CD14-positive monocyte (primary cell): ENCODE data around the gene MSRB1. TPM values are rescaled to one million over a fixed set of nuclear protein-coding genes. Genes with fewer than 3 reads are reported as not detected.

Source experiments
- DNase-seq, 3 donors: peaks; one replicate each; pipeline ENCODE4 v3.0.0-alpha.2; 2011 to 2022
- H2AFZ ChIP-seq: 2 replicates; pipeline ENCODE4 v1.6.0; 2012; ENCODE audit warnings: mild to moderate bottlenecking, low read depth, low read length, inconsistent platforms; ENCODE audit not compliant: insufficient read depth, poor library complexity, severe bottlenecking
- H3K27ac ChIP-seq, 2 donors: 1 replicate in 1 of 2; 2 replicates in 1 of 2; pipeline ENCODE4 v1.5.1; 2012 to 2013; ENCODE audit warnings: low read length in 2 of 2, control low read depth in 1 of 2, inconsistent platforms in 1 of 2, low read depth in 1 of 2, mild to moderate bottlenecking in 1 of 2
- H3K27me3 ChIP-seq, 2 donors: one replicate each; pipeline versions ENCODE4 v1.6.0 to v1.6.1; 2011 to 2013; ENCODE audit warnings: low read length in 2 of 2; ENCODE audit not compliant: control insufficient read depth in 2 of 2, insufficient read depth in 2 of 2
- H3K36me3 ChIP-seq, 2 donors: replicated peaks in 1 of 2; 1 replicate in 1 of 2; 2 replicates in 1 of 2; pipeline versions ENCODE4 v1.5.1 to v1.6.1; 2012 to 2013; ENCODE audit warnings: low read length in 2 of 2, control low read depth in 1 of 2, inconsistent platforms in 1 of 2, mild to moderate bottlenecking in 1 of 2; ENCODE audit not compliant: insufficient read depth in 2 of 2, control insufficient read depth in 1 of 2
- H3K4me1 ChIP-seq, 2 donors: 1 replicate in 1 of 2; 2 replicates in 1 of 2; pipeline versions ENCODE4 v1.5.1 to v1.6.1; 2012 to 2013; ENCODE audit warnings: low read length in 2 of 2, control low read depth in 1 of 2, inconsistent platforms in 1 of 2, mild to moderate bottlenecking in 1 of 2, moderate library complexity in 1 of 2; ENCODE audit not compliant: insufficient read depth in 2 of 2, control insufficient read depth in 1 of 2
- H3K4me2 ChIP-seq: replicated peaks from 2 replicates; pipeline ENCODE3; 2012; ENCODE audit warnings: low read length, moderate library complexity, mild to moderate bottlenecking; ENCODE audit not compliant: poor library complexity, severe bottlenecking; ENCODE audit errors: extremely low read depth
- H3K4me3 ChIP-seq, 3 experiments: fragments of 200-600 bp in 1 of 3; sonication (generic) in 1 of 3; replicated peaks in 1 of 3; 1 replicate in 2 of 3; 2 replicates in 1 of 3; pipeline ENCODE4 v1.5.1; 2011 to 2013; ENCODE audit warnings: low read length in 3 of 3, mild to moderate bottlenecking in 3 of 3, control low read depth in 2 of 3, low read depth in 2 of 3, inconsistent platforms in 1 of 3, moderate library complexity in 1 of 3
- H3K79me2 ChIP-seq: 2 replicates; pipeline ENCODE4 v1.6.0; 2012; ENCODE audit warnings: mild to moderate bottlenecking, control low read depth, inconsistent platforms, low read length, moderate library complexity; ENCODE audit not compliant: insufficient read depth
- H3K9ac ChIP-seq: 2 replicates; pipeline ENCODE4 v1.6.0; 2017; ENCODE audit warnings: low read length, mild to moderate bottlenecking; ENCODE audit not compliant: insufficient read depth, poor library complexity, severe bottlenecking
- H3K9me3 ChIP-seq, 2 donors: replicated peaks in 1 of 2; 1 replicate in 1 of 2; 2 replicates in 1 of 2; pipeline versions ENCODE4 v1.5.1 to v1.6.1; 2012 to 2013; ENCODE audit warnings: low read length in 2 of 2, control low read depth in 1 of 2; ENCODE audit not compliant: control insufficient read depth in 1 of 2, insufficient read depth in 1 of 2
- H4K20me1 ChIP-seq: 2 replicates; pipeline ENCODE4 v1.6.0; 2012; ENCODE audit warnings: mild to moderate bottlenecking, low read length, control low read depth, moderate library complexity; ENCODE audit not compliant: insufficient read depth
- H3K27ac Mint-ChIP-seq, 7 donors: one replicate each; pipeline ENCODE4 v1.8.0; 2020; ENCODE audit warnings: mild to moderate bottlenecking in 7 of 7, mixed read lengths in 7 of 7, moderate library complexity in 6 of 7, inconsistent platforms in 2 of 7
- H3K27me3 Mint-ChIP-seq, 3 donors: one replicate each; pipeline ENCODE4 v1.8.0; 2021 to 2022; ENCODE audit warnings: low read depth in 3 of 3, mild to moderate bottlenecking in 3 of 3, mixed read lengths in 3 of 3, moderate library complexity in 3 of 3, inconsistent platforms in 1 of 3
- H3K36me3 Mint-ChIP-seq, 2 donors: one replicate each; pipeline ENCODE4 v1.8.0; 2020; ENCODE audit warnings: mixed read lengths in 2 of 2, inconsistent platforms in 1 of 2, mild to moderate bottlenecking in 1 of 2
- H3K4me1 Mint-ChIP-seq: one replicate; pipeline ENCODE4 v1.8.0; 2020; ENCODE audit warnings: mild to moderate bottlenecking, mixed read lengths
- H3K4me3 Mint-ChIP-seq, 2 donors: one replicate each; pipeline ENCODE4 v1.8.0; 2020; ENCODE audit warnings: mild to moderate bottlenecking in 2 of 2, mixed read lengths in 2 of 2, moderate library complexity in 1 of 2
- H3K9me3 Mint-ChIP-seq, 7 donors: one replicate each; pipeline ENCODE4 v1.8.0; 2020 to 2022; ENCODE audit warnings: mixed read lengths in 7 of 7, mild to moderate bottlenecking in 6 of 7, moderate library complexity in 6 of 7, inconsistent platforms in 2 of 7
- CTCF ChIP-seq: fragments of 200-600 bp; IDR thresholded peaks from one replicate; pipeline ENCODE4 v1.8.0; 2022; ENCODE audit warnings: antibody characterized with exemption, mild to moderate bottlenecking
- WGBS: methylation state at CpG from one replicate; pipeline ENCODE4 v1.1.5; 2013; ENCODE audit warnings: missing lambda C conversion rate; ENCODE audit not compliant: insufficient coverage; 5-methylcytosine and 5-hydroxymethylcytosine counted together
- intact Hi-C, 2 donors: fragments of 100-400 bp; cut with micrococcal nuclease; formaldehyde crosslinking; loops; one replicate each; pipeline versions ENCODE4 v1.15.0 to v1.15.1; 2023
- polyA plus RNA-seq, 3 donors: library from polyadenylated mRNA; depleted of rRNA in 1 of 3; unstranded in 2 of 3; stranded (reverse) in 1 of 3; fragments of 300-500 nt in 2 of 3; fragments of >200 nt in 1 of 3; fragmentation: Illumina TruSeq in 2 of 3; gene quantifications; 1 replicate in 2 of 3; 2 replicates in 1 of 3; pipeline ENCODE4 v1.2.3, GENCODE V29; 2012 to 2021

Gene MSRB1
- polyA plus RNA-seq, 3 donors, result 116 to 427 (median 416) TPM

- TF ChIP-seq CTCF, result peak; percentile 100
- peak; percentile 84 to 91 (median 84) for DNase-seq
These were observed 13.2 kb downstream of the MSRB1 start for GRCh38 chr16:1929578-1930337.

DNA sequence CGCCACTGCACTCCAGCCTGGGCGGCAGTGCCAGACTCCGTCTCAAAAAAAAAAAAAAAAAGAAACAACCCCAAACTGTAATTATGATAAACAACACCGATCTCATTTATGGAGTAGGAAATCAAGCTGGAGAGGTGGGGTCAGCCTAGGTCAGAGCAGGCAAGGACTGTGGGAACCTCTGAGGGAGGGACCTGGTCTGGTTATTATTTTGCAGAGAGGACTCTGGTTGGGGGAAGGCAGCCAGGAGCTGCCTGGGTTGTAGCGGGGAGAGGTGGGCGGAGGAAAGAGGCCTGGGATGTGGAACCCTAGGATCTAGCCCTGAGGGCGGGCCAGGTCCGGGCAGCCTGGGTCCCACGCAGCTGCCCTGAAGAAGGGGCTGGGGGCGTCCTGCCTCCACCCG lies 13.9 kb downstream of the MSRB1 start:
- H3K27ac ChIP-seq, result peak overlapping the region in 1 of 2 donors; percentile 45
- no peak for TF ChIP-seq CTCF
- no peaks in the 10 kb centered on the region for H3K36me3 Mint-ChIP-seq
- H3K27ac Mint-ChIP-seq, result peak overlapping the region in 4 of 7 donors; percentile 37 to 80 (median 68)
- H3K4me3 Mint-ChIP-seq, result peak overlapping the region; percentile 80 to 87
- no peak for DNase-seq
- H3K4me2 ChIP-seq, result peak overlapping the region; percentile 96
- H3K9ac ChIP-seq, result peak overlapping the region; percentile 63
- no peaks in the 10 kb centered on the region for H3K9me3 Mint-ChIP-seq
- H3K27me3 ChIP-seq, result peaks cover 0 to 6% of the 10 kb centered on the region in 2 donors
- H2AFZ ChIP-seq, result peak overlapping the region; percentile 84
- H3K4me3 ChIP-seq, result peak overlapping the region; percentile 27 to 82 (median 52)
- H3K4me1 ChIP-seq, result peaks cover 10 to 18% of the 10 kb centered on the region in 2 donors
- H3K27me3 Mint-ChIP-seq, result peaks cover 12 to 19% (median 15%) of the 10 kb centered on the region in 3 donors
- peaks cover 20% of the 10 kb centered on the region for H3K4me1 Mint-ChIP-seq
- no peaks in the 10 kb centered on the region for H3K36me3 ChIP-seq
- no peaks in the 10 kb centered on the region for H3K9me3 ChIP-seq
- H3K79me2 ChIP-seq, result no peaks in the 10 kb centered on the region
- intact Hi-C loops, result loop anchor here in 1 of 2 donors (2.0 kb wide), 1 partner anchor 64 kb away; no protein-coding TSS in a partner anchor
- WGBS, result 20% methylated on average over 3 of the region's 11 CpGs
- no peaks in the 10 kb centered on the region for H4K20me1 ChIP-seq

More at GRCh38 chr16:1929578-1930337, 13.2 kb downstream of the MSRB1 start:
- peak overlapping the region; percentile 27 to 82 (median 52) for H3K4me3 ChIP-seq
- H3K36me3 ChIP-seq, result no peaks in the 10 kb centered on the region
- H3K4me1 ChIP-seq, result peaks cover 10 to 18% of the 10 kb centered on the region in 2 donors
- Mint-ChIP-seq H3K9me3 (no peaks in the 10 kb centered on the region), H3K27ac (no peak overlapping the region), H3K27me3 (peaks cover 8 to 12% (median 8%) of the 10 kb centered on the region in 3 donors), H3K4me3 (peak overlapping the region; percentile 80 to 87), H3K4me1 (peaks cover 20% of the 10 kb centered on the region), H3K36me3 (no peaks in the 10 kb centered on the region)
- peak overlapping the region; percentile 45 to 59 for H3K27ac ChIP-seq
- H4K20me1 ChIP-seq, result no peaks in the 10 kb centered on the region
- peak overlapping the region; percentile 96 for H3K4me2 ChIP-seq
- no peaks in the 10 kb centered on the region for H3K9me3 ChIP-seq
- no peaks in the 10 kb centered on the region for H3K79me2 ChIP-seq
- peak overlapping the region; percentile 63 for H3K9ac ChIP-seq
- H3K27me3 ChIP-seq, result no peaks in the 10 kb centered on the region
- intact Hi-C loops, result loop anchor here (2.0 to 10.0 kb wide), 2 partner anchors 65 to 155 kb away; partner anchors contain the start of genes EME2 (in 1 of the 2), MRPS34 (in 1 of the 2) and NME3 (in 1 of the 2)
- 2% methylated on average over 54 of the region's 70 CpGs for WGBS
- H2AFZ ChIP-seq, result peak overlapping the region; percentile 84
